DMS79 (cell line): Measurements from ENCODE around the gene MKLN1.
"Not testable (repeated sequence)": the region's sequence is repeated elsewhere in the genome, so short reads cannot be mapped to it uniquely, and the experiment has no call there.

Experiments
- DNase-seq: peaks from one replicate; lab custom pipeline; 2025; lab: John Stamatoyannopoulos, UW

The MKLN1 gene

GRCh38 chr7:131400681-131401176 lies 73.1 kb downstream of the MKLN1 start:
- DNase-seq, result no peak

GRCh38 chr7:131401194-131401593 lies 73.5 kb downstream of the MKLN1 start:
- DNase-seq, result no peak

GRCh38 chr7:131403322-131403721 lies 75.6 kb downstream of the MKLN1 start:
- DNase-seq, result no peak

- DNase-seq, result no peak
These were observed 76.7 kb downstream of the MKLN1 start for GRCh38 chr7:131404226-131404911.

GRCh38 chr7:131409129-131409766 lies 81.6 kb downstream of the MKLN1 start:
- DNase-seq, result no peak

- no peak for DNase-seq
These were observed 84.4 kb downstream of the MKLN1 start for GRCh38 chr7:131412031-131412430.

- DNase-seq, result no peak
These were observed 86.0 kb downstream of the MKLN1 start for GRCh38 chr7:131413711-131414110.

- DNase-seq, result no peak
These were observed 96.6 kb downstream of the MKLN1 start for GRCh38 chr7:131424219-131424822.

GRCh38 chr7:131425992-131426391 lies 98.3 kb downstream of the MKLN1 start:
- DNase-seq, result peak; percentile 38

- not testable (repeated sequence) for DNase-seq
These were observed 103.2 kb downstream of the MKLN1 start for GRCh38 chr7:131430826-131431225.

- DNase-seq, result peak; percentile 22
These were observed 103.6 kb downstream of the MKLN1 start for GRCh38 chr7:131431289-131431688.

- no peak for DNase-seq
These were observed 104.1 kb downstream of the MKLN1 start for GRCh38 chr7:131431756-131432155.

- DNase-seq, result no peak
These were observed 108.7 kb downstream of the MKLN1 start for GRCh38 chr7:131436384-131436783.

- DNase-seq, result no peak
These were observed 111.3 kb downstream of the MKLN1 start for GRCh38 chr7:131438969-131439368.

- DNase-seq, result no peak
These were observed 115.8 kb downstream of the MKLN1 start for GRCh38 chr7:131443496-131443895.

- DNase-seq, result no peak
These were observed 117.0 kb downstream of the MKLN1 start for GRCh38 chr7:131444683-131445082.

GRCh38 chr7:131449373-131449902 lies 121.8 kb downstream of the MKLN1 start:
- no peak for DNase-seq

- DNase-seq, result no peak
These were observed 126.8 kb downstream of the MKLN1 start for GRCh38 chr7:131454498-131454897.

GRCh38 chr7:131455001-131455400 lies 127.3 kb downstream of the MKLN1 start:
- DNase-seq, result no peak

- no peak for DNase-seq
These were observed 127.9 kb downstream of the MKLN1 start for GRCh38 chr7:131455546-131455945.

GRCh38 chr7:131456338-131456737 lies 128.7 kb downstream of the MKLN1 start:
- DNase-seq, result no peak

GRCh38 chr7:131459256-131459655 lies 131.6 kb downstream of the MKLN1 start:
- no peak for DNase-seq

GRCh38 chr7:131462059-131462458 lies 134.4 kb downstream of the MKLN1 start:
- DNase-seq, result no peak
